Measurements from ENCODE around the gene GPALPP1. TPM values are rescaled to one million over a fixed set of nuclear protein-coding genes. Genes with fewer than 3 reads are reported as not detected.

The GPALPP1 gene
- total RNA-seq, 1 donor from 2014 or later: 35.8 TPM

DNA sequence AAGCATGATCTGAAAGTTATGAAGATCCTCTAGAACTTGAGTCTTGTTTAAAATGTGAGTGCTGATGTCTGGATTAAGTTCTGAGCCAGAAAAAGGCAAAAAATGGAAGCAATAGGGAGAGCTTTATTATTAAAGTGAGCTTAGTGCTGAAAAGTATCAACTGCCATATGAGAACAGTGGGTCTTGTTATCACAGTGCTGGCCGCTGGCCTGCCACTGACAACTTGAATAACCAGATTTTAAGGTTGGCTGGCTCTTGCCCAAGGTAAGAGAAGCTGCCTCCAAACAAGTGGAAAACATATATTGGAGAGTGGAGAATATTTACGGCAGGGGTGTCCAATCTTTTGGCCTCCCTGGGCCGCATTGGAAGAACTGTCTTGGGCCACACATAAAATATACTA, 33.9 kb upstream of the GPALPP1 start:
- Mint-ChIP-seq H3K27ac (no peak overlapping the region), H3K4me1 (no peaks in the 10 kb centered on the region), H3K27me3 (no peaks in the 10 kb centered on the region), H3K36me3 (ENCODE audit: low read depth) (peaks cover 45% of the 10 kb centered on the region), H3K9me3 (no peaks in the 10 kb centered on the region), H3K4me3 (no peak overlapping the region)
- ChIA-PET CTCF (no interaction called here), POLR2A (no interaction called here)
- intact Hi-C loops (cut with micrococcal nuclease): no loop called here
- no peak for TF ChIP-seq CTCF (IDR thresholded peaks at IDR 0.05)
- DNase-seq: no peak
- ATAC-seq (ENCODE audit: low read depth): no peak

- CTCF ChIA-PET: no interaction called here
- Mint-ChIP-seq H3K36me3 (ENCODE audit: low read depth) (peaks cover 67% of the 10 kb centered on the region), H3K27ac (no peak overlapping the region), H3K27me3 (no peaks in the 10 kb centered on the region), H3K4me1 (no peaks in the 10 kb centered on the region), H3K9me3 (peaks cover 7% of the 10 kb centered on the region), H3K4me3 (no peak overlapping the region)
- intact Hi-C loops (cut with micrococcal nuclease): no loop called here
- POLR2A ChIA-PET: no interaction called here
- no peak for DNase-seq
- no peak for TF ChIP-seq CTCF (IDR thresholded peaks at IDR 0.05)
- ATAC-seq (ENCODE audit: low read depth): no peak
Observed at GRCh38 chr13:44961997-44962396, 27.3 kb upstream of the GPALPP1 start.

GRCh38 chr13:44967704-44968433, 21.5 kb upstream of the GPALPP1 start:
- no peaks in the 10 kb centered on the region for H3K9me3 Mint-ChIP-seq
- POLR2A ChIA-PET: no interaction called here
- H3K4me1 Mint-ChIP-seq: no peaks in the 10 kb centered on the region
- TF ChIP-seq CTCF (IDR thresholded peaks at IDR 0.05): no peak
- DNase-seq (no peak), ATAC-seq (ENCODE audit: low read depth) (no peak)
- peaks cover 46% of the 10 kb centered on the region for H3K36me3 Mint-ChIP-seq (ENCODE audit: low read depth)
- no peak overlapping the region for H3K27ac Mint-ChIP-seq
- H3K27me3 Mint-ChIP-seq: no peaks in the 10 kb centered on the region
- no peak overlapping the region for H3K4me3 Mint-ChIP-seq
- intact Hi-C loops (cut with micrococcal nuclease): no loop called here
- CTCF ChIA-PET: interaction anchor here (1.1 to 2.8 kb wide), 3 partner anchors 34 to 485 kb away, joined by 3 to 14 read pairs (median 4); no protein-coding TSS in a partner anchor

GRCh38 chr13:44968434-44968815, 20.9 kb upstream of the GPALPP1 start:
- intact Hi-C loops (cut with micrococcal nuclease): no loop called here
- H3K9me3 Mint-ChIP-seq: no peaks in the 10 kb centered on the region

More at GRCh38 chr13:44968434-44968815, 20.9 kb upstream of the GPALPP1 start:
- H3K4me1 Mint-ChIP-seq: no peaks in the 10 kb centered on the region
- H3K4me3 Mint-ChIP-seq: no peak overlapping the region
- CTCF ChIA-PET: interaction anchor here (1.0 to 2.8 kb wide), 4 partner anchors 33 to 1063 kb away, joined by 3 to 14 read pairs (median 4); no protein-coding TSS in a partner anchor
- POLR2A ChIA-PET: no interaction called here
- TF ChIP-seq CTCF (IDR thresholded peaks at IDR 0.05): no peak
- DNase-seq (no peak), ATAC-seq (ENCODE audit: low read depth) (no peak)
- H3K27me3 Mint-ChIP-seq: no peaks in the 10 kb centered on the region
- H3K27ac Mint-ChIP-seq: no peak overlapping the region
- H3K36me3 Mint-ChIP-seq (ENCODE audit: low read depth): peaks cover 40% of the 10 kb centered on the region
